NCI-H345 (cell line): ENCODE results near the gene SLC35F3.

Experiments used
- DNase-seq: peaks from one replicate; lab custom pipeline; 2025; lab: John Stamatoyannopoulos, UW

SLC35F3 gene

GRCh38 chr1:234322097-234322496 is 417.6 kb downstream of the SLC35F3 start:
- DNase-seq: no peak

- no peak for DNase-seq
Measured at GRCh38 chr1:234322979-234323378, 418.5 kb downstream of the SLC35F3 start.

GRCh38 chr1:234324821-234325220 is 420.3 kb downstream of the SLC35F3 start:
- DNase-seq: no peak

- DNase-seq: no peak
Measured at GRCh38 chr1:234325878-234326496, 421.5 kb downstream of the SLC35F3 start.

GRCh38 chr1:234326497-234327366 is 422.3 kb downstream of the SLC35F3 start:
- peak; percentile 54 for DNase-seq

GRCh38 chr1:234327577-234328164 is 423.2 kb downstream of the SLC35F3 start:
- no peak for DNase-seq

GRCh38 chr1:234330843-234331215 is 426.4 kb downstream of the SLC35F3 start:
- DNase-seq: no peak

GRCh38 chr1:234331507-234331906 is 427.0 kb downstream of the SLC35F3 start:
- no peak for DNase-seq

- DNase-seq: peak; percentile 29
Measured at GRCh38 chr1:234336359-234336758, 431.9 kb downstream of the SLC35F3 start.

- no peak for DNase-seq
Measured at GRCh38 chr1:234337233-234337632, 432.8 kb downstream of the SLC35F3 start.

- DNase-seq: no peak
Measured at GRCh38 chr1:234340528-234340927, 436.1 kb downstream of the SLC35F3 start.

GRCh38 chr1:234342774-234343173 is 438.3 kb downstream of the SLC35F3 start:
- peak; percentile 60 for DNase-seq

GRCh38 chr1:234345237-234345636 is 440.8 kb downstream of the SLC35F3 start:
- DNase-seq: no peak

- DNase-seq: no peak
Measured at GRCh38 chr1:234348964-234349363, 444.5 kb downstream of the SLC35F3 start.

- no peak for DNase-seq
Measured at GRCh38 chr1:234355782-234356510, 451.5 kb downstream of the SLC35F3 start.

- DNase-seq: peak; percentile 84
Measured at GRCh38 chr1:234356615-234357269, 452.3 kb downstream of the SLC35F3 start.

GRCh38 chr1:234357831-234358230 is 453.4 kb downstream of the SLC35F3 start:
- DNase-seq: no peak

GRCh38 chr1:234361102-234361603 is 456.7 kb downstream of the SLC35F3 start:
- DNase-seq: no peak

- no peak for DNase-seq
Measured at GRCh38 chr1:234362558-234362957, 458.1 kb downstream of the SLC35F3 start.

GRCh38 chr1:234368320-234369032 is 464.0 kb downstream of the SLC35F3 start:
- no peak for DNase-seq

GRCh38 chr1:234369033-234369430 is 464.6 kb downstream of the SLC35F3 start:
- DNase-seq: no peak
